Muscle of leg (tissue), 11 donors: ENCODE results near the gene DAZAP1. TPM values are rescaled to one million over a fixed set of nuclear protein-coding genes. Genes with fewer than 3 reads are reported as not detected.
"Not testable (repeated sequence)": the region's sequence is repeated elsewhere in the genome, so short reads cannot be mapped to it uniquely, and the experiment has no call there.

Experiments used
- DNase-seq: peaks from one replicate; pipeline ENCODE4 v3.0.0; 2013
- H3K27ac ChIP-seq: one replicate; pipeline ENCODE4 v1.5.1; 2013; ENCODE audit warnings: mild to moderate bottlenecking, low read length, control low read depth
- H3K27me3 ChIP-seq: one replicate; pipeline ENCODE4 v1.6.1; 2013; ENCODE audit warnings: low read length; ENCODE audit not compliant: control insufficient read depth, insufficient read depth
- H3K36me3 ChIP-seq: one replicate; pipeline ENCODE4 v1.6.1; 2013; ENCODE audit warnings: low read length; ENCODE audit not compliant: control insufficient read depth, insufficient read depth
- H3K4me1 ChIP-seq: one replicate; pipeline ENCODE4 v1.6.1; 2013; ENCODE audit warnings: low read length; ENCODE audit not compliant: control insufficient read depth, insufficient read depth
- H3K4me3 ChIP-seq: one replicate; pipeline ENCODE4 v1.5.1; 2013; ENCODE audit warnings: low read length, control low read depth
- H3K9me3 ChIP-seq: replicated peaks from 2 replicates; pipeline ENCODE4 v1.6.1; 2013; ENCODE audit warnings: low read depth, low read length; ENCODE audit not compliant: control insufficient read depth
- WGBS: methylation state at CpG from one replicate; pipeline ENCODE4 v1.1.5; 2013; ENCODE audit warnings: missing lambda C conversion rate; ENCODE audit not compliant: insufficient coverage; 5-methylcytosine and 5-hydroxymethylcytosine counted together
- polyA plus RNA-seq, 8 donors: library from polyadenylated mRNA; unstranded; fragments of 120-200 nt; gene quantifications; one replicate each; pipeline versions ENCODE4 v1.2.1 to v1.2.3, GENCODE V29; 2013; ENCODE audit warnings: inconsistent platforms in 1 of 8, low replicate concordance in 1 of 8; ENCODE audit not compliant: insufficient read length in 8 of 8, insufficient read depth in 1 of 8
- total RNA-seq: library from RNA; stranded (reverse); fragments of 120-200 nt; gene quantifications from one replicate; pipeline ENCODE4 v1.2.4, GENCODE V29; 2013

Gene DAZAP1
- total and polyA plus RNA-seq, 9 donors, result 41.0 to 80.2 (median 65.8) TPM

DNA sequence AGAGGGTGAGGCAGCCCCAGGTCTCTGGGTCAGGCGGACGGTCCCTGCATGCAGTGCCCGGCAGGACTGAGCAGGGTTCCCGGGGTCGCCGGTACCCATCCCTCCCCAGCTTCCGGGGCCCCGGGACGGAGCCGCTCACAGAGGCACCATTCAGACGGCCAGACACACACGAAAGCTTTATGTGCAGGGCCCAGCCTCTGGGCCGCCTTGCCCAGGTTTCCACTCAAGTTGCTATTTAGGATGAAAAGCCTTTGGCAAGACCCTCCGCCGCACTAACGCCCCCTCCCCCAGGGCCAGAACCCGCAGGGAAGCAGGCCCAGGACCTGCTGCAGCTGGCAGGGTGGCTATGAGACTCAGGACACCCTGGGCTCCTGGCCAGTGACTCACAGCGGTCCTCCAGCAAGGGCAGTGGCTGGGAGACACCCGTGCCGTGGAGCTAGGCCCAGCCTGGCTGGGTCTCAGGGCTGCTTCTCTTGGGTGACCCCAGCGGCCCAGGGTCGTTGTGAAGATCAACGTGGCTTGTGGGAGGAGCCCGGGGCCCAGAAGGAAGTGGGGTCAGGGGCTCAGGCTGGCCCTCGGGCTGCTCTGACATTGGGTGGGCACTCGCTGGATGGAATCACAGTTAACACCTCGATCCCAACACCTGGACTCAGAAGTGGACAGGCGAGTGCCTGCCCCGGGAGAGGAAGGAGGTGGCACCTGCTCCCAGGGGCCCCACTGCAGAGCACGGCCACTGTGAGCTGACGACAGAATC is 66.8 kb downstream of the DAZAP1 start:
- Histone ChIP-seq H3K27me3 (peaks cover 55% of the 10 kb centered on the region), H3K4me3 (no peak overlapping the region), H3K4me1 (peaks cover 33% of the 10 kb centered on the region), H3K36me3 (peaks cover 22% of the 10 kb centered on the region), H3K9me3 (no peaks in the 10 kb centered on the region), H3K27ac (no peak overlapping the region)
- WGBS, result 66% methylated on average over 29 of the region's 31 CpGs
- DNase-seq, result no peak

DNA sequence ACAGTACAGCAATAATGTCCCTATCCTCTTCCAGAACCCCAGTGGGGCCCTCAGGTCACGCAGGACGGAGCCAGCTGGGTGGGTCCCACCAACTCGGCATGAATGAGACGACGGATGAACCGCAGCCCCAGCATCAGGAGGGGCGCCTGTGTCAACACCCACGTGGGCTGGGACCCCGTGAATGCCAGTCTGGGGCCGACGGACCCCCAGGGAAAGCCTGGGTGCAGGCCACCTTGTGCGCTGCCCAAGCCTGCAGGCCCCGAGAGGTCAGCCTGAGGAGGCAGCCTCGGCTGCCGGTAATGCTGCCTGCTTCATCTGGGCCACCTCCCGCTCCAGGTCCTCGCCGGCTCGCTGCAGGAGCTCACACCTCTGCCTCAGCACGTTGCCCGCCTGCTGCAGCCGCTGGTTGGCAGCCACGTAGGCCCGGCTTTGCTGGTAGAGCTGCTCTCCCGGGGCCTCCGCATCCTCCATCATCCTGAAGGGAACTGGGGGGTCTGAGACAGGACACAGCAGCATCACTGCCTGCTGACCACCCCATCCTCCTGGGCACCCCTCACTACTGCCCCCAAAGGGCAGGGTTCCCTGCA is 67.5 kb downstream of the DAZAP1 start:
- peaks cover 22% of the 10 kb centered on the region for H3K36me3 ChIP-seq
- no peak overlapping the region for H3K27ac ChIP-seq
- H3K4me3 ChIP-seq, result no peak overlapping the region
- WGBS, result 83% methylated on average over 26 of the region's 26 CpGs
- H3K4me1 ChIP-seq, result peaks cover 36% of the 10 kb centered on the region
- H3K27me3 ChIP-seq, result peaks cover 52% of the 10 kb centered on the region
- DNase-seq, result no peak
- H3K9me3 ChIP-seq, result no peaks in the 10 kb centered on the region

DNA sequence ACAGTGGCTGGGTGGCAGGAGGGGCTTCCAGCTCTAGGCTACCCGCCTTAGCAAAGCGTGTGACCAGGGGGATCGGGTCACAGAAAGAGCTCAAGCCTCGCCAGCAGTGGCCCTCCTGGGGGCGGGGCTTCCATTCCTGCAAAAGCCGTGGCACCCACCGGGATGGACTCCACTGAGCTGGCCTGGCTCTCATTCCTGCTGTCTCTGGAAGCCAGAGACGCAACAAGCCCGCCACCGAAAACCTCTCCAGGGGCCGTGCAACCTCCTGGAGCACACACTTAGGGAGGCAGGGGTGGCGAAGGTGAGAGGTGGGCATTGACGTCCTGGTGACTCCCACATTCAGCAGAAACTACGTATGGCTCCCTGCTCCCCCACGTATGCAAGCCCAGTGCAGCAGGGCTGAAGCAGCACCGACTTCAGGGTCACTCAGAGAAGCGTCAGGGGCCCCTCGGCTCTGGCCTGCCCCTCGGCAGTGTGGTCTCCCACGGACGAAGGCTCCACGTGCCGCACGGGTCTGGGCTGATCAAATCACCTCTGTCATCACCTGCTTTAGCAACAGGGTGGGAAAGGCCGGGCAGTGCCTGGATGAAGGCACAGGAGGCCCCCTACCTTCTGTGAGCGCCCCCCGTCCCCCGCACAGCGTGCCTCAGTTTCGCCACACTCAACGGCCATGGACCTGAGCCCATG is 68.5 kb downstream of the DAZAP1 start:
- WGBS, result 88% methylated on average over 26 of the region's 31 CpGs
- peaks cover 41% of the 10 kb centered on the region for H3K27me3 ChIP-seq
- H3K4me1 ChIP-seq, result peaks cover 27% of the 10 kb centered on the region
- H3K36me3 ChIP-seq, result peaks cover 22% of the 10 kb centered on the region
- no peak overlapping the region for H3K27ac ChIP-seq
- H3K9me3 ChIP-seq, result no peaks in the 10 kb centered on the region
- no peak overlapping the region for H3K4me3 ChIP-seq
- no peak for DNase-seq

DNA sequence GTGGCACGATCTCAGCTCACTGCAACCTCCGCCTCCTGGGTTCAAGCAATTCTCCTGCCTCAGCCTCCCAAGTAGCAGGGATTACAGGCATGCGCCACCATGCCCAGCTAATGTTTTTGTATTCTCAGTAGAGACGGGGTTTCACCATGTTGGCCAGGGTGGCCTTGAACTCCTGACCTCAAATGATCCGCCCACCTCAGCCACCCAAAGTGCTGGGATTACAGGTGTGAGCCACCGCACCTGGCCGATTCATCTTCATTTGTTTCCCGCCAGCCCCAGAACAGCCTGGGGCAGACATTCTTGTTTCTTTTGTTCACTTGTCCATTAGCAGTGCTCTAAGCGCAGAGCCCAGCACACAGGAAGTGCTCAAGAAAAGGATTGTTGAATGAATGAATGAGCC is 69.7 kb downstream of the DAZAP1 start:
- Histone ChIP-seq H3K4me1 (peaks cover 16% of the 10 kb centered on the region), H3K36me3 (peaks cover 22% of the 10 kb centered on the region), H3K27me3 (peaks cover 30% of the 10 kb centered on the region)
- H3K4me3 ChIP-seq, H3K9me3 ChIP-seq, H3K27ac ChIP-seq, DNase-seq: not testable (repeated sequence)
- WGBS, result 97% methylated on average over 7 of the region's 9 CpGs

DNA sequence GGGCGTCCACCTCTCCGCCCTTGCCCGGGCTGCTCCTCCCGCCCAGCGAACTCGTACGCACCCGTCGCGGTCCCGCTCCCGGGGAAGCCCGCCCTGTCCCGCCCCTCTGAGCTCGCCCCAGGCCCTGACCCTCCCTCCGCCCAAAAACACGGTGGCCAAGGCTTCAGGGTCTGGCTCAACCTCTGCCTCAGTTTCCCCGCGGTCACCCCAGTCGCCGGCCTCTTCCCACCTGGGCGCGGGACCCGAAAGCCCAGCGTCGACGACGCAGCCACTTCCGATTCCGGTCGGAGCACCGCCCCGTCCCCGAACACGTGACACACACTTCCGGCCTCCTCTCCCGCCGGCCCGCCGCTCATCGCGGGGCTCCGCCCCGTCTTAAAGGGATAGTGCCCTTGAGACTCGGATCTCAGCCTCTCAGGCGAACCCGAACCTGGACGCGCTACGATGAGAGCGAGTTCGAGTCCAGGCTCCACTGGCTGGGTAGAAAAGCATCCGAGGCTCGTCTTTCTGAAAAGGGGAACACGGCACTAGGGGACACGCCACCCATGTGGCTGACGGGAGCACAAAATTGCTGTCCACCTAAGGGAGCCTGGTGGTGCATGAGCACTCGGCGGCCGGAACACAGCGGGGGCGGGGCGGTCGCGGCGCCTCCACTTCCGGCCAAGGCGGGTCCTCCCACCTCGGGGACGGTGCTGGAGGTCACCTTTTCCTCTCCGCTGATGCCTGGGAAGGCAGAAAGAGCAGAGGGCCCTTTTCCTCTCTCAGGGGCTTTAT is 71.7 kb downstream of the DAZAP1 start, which contains the start of gene C19orf25:
C19orf25 (minus strand) TSS at position 282 of the 774 bp plus-strand sequence. CDS start 312 bp downstream, outside the sequence.
- peak within 1 kb of the TSS; percentile 87 for H3K4me3 ChIP-seq
- WGBS, result under 1% methylated on average over 67 of the region's 71 CpGs
- peak within 1 kb of the TSS; percentile 79 for H3K27ac ChIP-seq
- peak; percentile 97 for DNase-seq
- H3K9me3 ChIP-seq, result no peaks in the 10 kb centered on the region
- peaks cover 12% of the 10 kb centered on the region for H3K4me1 ChIP-seq
- H3K27me3 ChIP-seq, result peaks cover 9% of the 10 kb centered on the region
- H3K36me3 ChIP-seq, result peaks cover 22% of the 10 kb centered on the region

DNA sequence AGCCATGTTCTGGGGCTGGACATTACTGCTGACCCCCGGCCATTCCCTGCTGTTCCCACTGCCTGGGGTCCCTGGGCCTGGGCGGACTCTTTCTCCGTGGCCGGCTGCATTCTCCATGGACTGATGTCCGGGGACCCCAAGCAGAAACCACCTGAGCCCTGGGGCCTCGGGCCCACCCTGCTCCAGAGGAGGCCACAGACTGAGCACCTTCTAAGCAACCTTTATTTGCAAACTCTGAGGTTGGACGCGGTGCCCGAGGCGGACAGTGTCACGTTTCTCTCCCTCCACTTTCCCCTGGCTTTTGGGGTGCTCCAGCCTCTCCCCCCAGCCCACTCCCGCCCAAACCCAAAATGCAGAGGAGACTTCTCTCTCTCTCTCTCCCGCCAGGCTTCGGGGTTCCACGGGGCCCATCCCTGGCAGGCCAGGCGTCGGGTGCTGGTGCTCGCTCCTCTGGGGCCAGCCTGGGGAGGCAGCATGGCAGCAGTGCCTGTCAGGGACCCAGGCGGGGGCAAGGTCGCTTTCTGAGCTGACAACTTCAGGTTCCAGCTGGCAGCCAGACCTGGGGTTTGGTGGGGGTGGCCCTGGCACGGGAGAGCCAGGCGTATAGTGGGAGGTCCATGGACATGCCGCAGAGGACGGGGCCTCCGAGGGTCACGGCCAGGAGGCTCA is 74.0 kb downstream of the DAZAP1 start:
- peaks cover 12% of the 10 kb centered on the region for H3K4me1 ChIP-seq
- DNase-seq, result no peak
- H3K4me3 ChIP-seq, result no peak overlapping the region
- no peaks in the 10 kb centered on the region for H3K27me3 ChIP-seq
- peaks cover 3% of the 10 kb centered on the region for H3K36me3 ChIP-seq
- no peaks in the 10 kb centered on the region for H3K9me3 ChIP-seq
- 85% methylated on average over 26 of the region's 26 CpGs for WGBS
- H3K27ac ChIP-seq, result no peak overlapping the region

DNA sequence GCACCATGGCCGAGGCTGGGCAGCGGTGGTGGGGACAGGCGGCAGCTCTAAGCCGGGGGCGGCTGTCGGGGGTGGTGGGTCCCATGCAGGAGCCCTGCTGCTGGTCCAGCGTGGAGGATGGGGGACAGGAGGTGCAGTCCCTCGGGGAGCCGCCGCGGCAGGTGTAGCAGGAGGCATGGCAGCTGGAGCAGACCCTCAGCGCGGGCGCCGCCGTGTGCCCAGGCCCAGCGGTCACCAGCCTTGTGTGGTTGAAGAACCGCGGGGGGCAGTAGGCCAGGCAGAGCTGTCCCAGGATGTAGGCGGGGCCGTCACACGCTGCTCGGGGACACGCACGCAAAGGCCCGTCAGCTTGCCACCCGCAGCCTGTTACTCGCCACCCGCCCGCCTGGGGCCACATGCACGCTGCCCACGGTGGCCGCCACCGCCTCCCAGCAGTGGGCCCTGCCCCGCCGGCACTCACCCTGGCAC is 74.5 kb downstream of the DAZAP1 start:
- no peaks in the 10 kb centered on the region for H3K9me3 ChIP-seq
- H3K27me3 ChIP-seq, result no peaks in the 10 kb centered on the region
- peaks cover 12% of the 10 kb centered on the region for H3K4me1 ChIP-seq
- no peak overlapping the region for H3K27ac ChIP-seq
- WGBS, result 90% methylated on average over 35 of the region's 36 CpGs
- peaks cover 3% of the 10 kb centered on the region for H3K36me3 ChIP-seq
- no peak overlapping the region for H3K4me3 ChIP-seq
- no peak for DNase-seq

DNA sequence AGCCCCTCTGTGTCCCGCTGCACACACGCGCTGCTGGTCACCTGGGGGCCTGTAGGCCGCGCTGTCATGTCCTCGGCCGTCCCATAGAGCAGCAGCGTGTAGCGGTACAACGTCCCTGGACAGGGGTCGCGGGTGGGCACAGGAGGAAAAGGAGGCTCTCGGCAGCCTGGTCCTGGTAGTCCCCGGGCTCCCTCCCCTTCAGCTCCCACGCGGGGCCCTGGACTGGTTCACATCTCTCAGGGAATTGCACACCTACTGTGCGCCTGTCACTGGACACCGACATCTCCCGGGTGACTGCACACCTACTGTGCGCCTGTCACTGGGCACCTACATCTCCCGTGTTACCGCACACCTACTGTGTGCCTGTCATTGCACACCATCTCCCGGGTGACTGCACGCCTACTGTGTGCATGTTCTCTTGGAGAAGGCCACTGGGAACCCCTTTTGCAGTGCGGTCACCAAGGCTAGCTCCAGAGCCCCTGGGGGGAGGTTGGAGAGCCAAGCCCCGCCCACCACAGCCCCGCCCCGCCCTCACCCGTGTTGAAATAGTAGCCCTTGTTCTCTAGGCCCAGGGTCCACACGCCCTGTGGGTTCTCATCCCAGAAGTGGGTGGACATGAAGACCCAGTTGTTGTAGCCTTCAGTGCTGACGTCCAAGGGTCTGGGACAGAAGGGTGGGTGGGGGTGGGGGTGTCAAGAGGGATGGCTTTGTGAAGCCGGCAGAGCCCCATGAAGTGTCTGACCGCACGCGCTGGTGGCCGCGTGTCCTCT is 75.2 kb downstream of the DAZAP1 start:
- Histone ChIP-seq H3K4me3 (no peak overlapping the region), H3K36me3 (no peaks in the 10 kb centered on the region), H3K9me3 (no peaks in the 10 kb centered on the region), H3K27ac (no peak overlapping the region), H3K4me1 (peaks cover 12% of the 10 kb centered on the region), H3K27me3 (no peaks in the 10 kb centered on the region)
- DNase-seq, result no peak
- 91% methylated on average over 29 of the region's 37 CpGs for WGBS
